ENCODE data around the gene NFKBIE.

The NFKBIE gene

GRCh38 chr6:44222486-44223318 is 42.6 kb downstream of the NFKBIE start:
- H3K4me3 ChIP-seq (ENCODE audit: low read length): peak overlapping the region; percentile 52
- no peak for TF ChIP-seq CTCF (conservative IDR thresholded peaks at IDR 0.05; ENCODE audit: low read depth, low read length)
- no peak for DNase-seq (ENCODE audit: low read depth)

- no peak for DNase-seq (ENCODE audit: low read depth)
- peak overlapping the region; percentile 8 for H3K4me3 ChIP-seq (ENCODE audit: low read length)
- no peak for TF ChIP-seq CTCF (conservative IDR thresholded peaks at IDR 0.05; ENCODE audit: low read depth, low read length)
Measured at GRCh38 chr6:44221961-44222335, 43.4 kb downstream of the NFKBIE start.

GRCh38 chr6:44221291-44221960 is 43.9 kb downstream of the NFKBIE start:
- H3K4me3 ChIP-seq (ENCODE audit: low read length): peak overlapping the region; percentile 8
- peak; percentile 95 for TF ChIP-seq CTCF (conservative IDR thresholded peaks at IDR 0.05; ENCODE audit: low read depth, low read length)
- peak; percentile 77 for DNase-seq (ENCODE audit: low read depth)

- DNase-seq (ENCODE audit: low read depth): no peak
- TF ChIP-seq CTCF (conservative IDR thresholded peaks at IDR 0.05; ENCODE audit: low read depth, low read length): no peak
- no peak overlapping the region for H3K4me3 ChIP-seq (ENCODE audit: low read length)
Measured at GRCh38 chr6:44220913-44221290, 44.4 kb downstream of the NFKBIE start.

- DNase-seq (ENCODE audit: low read depth): no peak
- peak overlapping the region; percentile 59 for H3K4me3 ChIP-seq (ENCODE audit: low read length)
- peak; percentile 4 for TF ChIP-seq CTCF (conservative IDR thresholded peaks at IDR 0.05; ENCODE audit: low read depth, low read length)
Measured at GRCh38 chr6:44219815-44220784, 45.3 kb downstream of the NFKBIE start.

- no peak for DNase-seq (ENCODE audit: low read depth)
- no peak for TF ChIP-seq CTCF (conservative IDR thresholded peaks at IDR 0.05; ENCODE audit: low read depth, low read length)
- H3K4me3 ChIP-seq (ENCODE audit: low read length): peak overlapping the region; percentile 59
Measured at GRCh38 chr6:44219053-44219814, 46.1 kb downstream of the NFKBIE start.
